Activated naive CD4-positive, alpha-beta T cell treated with anti-CD3 and anti-CD28 coated beads, Interleukin-2, amount 50 U/mL, for 24 hours (primary cell): ENCODE data around the gene ZNF776.
"Not testable (repeated sequence)": the region's sequence is repeated elsewhere in the genome, so short reads cannot be mapped to it uniquely, and the experiment has no call there.

Experiments used
- H3K27ac Mint-ChIP-seq: one replicate; pipeline ENCODE4 v1.8.0; 2021; ENCODE audit warnings: mild to moderate bottlenecking, mixed read lengths
- H3K27me3 Mint-ChIP-seq: one replicate; pipeline ENCODE4 v1.8.0; 2021; ENCODE audit warnings: mixed read lengths
- H3K36me3 Mint-ChIP-seq: one replicate; pipeline ENCODE4 v1.8.0; 2021; ENCODE audit warnings: mixed read lengths
- H3K4me1 Mint-ChIP-seq: one replicate; pipeline ENCODE4 v1.8.0; 2021; ENCODE audit warnings: mixed read lengths
- H3K4me3 Mint-ChIP-seq: one replicate; pipeline ENCODE4 v1.8.0; 2021; ENCODE audit warnings: mild to moderate bottlenecking, mixed read lengths
- H3K9me3 Mint-ChIP-seq: one replicate; pipeline ENCODE4 v1.8.0; 2021; ENCODE audit warnings: mixed read lengths

The ZNF776 gene

DNA sequence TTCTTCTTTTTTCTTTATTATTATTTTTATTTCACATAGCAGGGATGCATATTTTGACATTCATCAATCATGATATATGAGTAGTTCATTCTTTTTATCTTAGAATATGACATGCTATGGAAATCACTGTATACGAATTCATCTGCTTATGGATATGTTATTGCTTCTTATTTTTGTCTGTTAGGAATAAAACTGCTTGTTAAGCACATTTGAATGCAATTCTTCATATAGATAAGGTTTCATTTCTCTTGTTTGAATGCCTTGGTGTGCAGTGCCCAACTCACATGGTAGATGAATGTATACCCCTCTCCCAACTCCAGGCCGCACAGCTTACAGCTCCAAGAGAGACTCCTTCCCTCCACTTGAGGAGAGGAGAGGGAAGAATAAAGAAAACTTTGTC, 11.3 kb downstream of the ZNF776 start:
- Mint-ChIP-seq H3K4me3 (no peak overlapping the region), H3K9me3 (peaks cover 8% of the 10 kb centered on the region), H3K27ac (no peak overlapping the region), H3K4me1 (no peaks in the 10 kb centered on the region), H3K27me3 (no peaks in the 10 kb centered on the region), H3K36me3 (peaks cover 75% of the 10 kb centered on the region)

DNA sequence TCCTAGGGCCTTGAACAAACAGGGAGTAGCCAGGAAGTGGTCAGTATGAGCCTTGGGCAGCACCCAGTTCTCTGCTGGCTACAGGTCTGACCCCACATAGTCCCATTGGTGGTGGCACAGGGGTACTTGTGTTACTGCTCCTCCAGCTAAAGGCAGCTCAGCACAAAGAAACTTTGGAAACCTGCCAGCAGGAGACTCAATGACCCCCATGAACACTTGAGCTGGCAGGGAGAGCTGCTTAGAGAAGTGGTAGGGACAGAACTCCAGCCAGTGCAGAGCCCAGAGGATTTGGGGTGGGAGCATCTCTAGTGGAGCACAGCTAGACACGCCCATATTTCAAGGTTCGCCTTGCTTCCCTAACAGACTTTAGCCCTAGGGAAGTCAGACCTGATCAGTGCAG, 12.5 kb downstream of the ZNF776 start:
- Mint-ChIP-seq H3K27ac (no peak overlapping the region), H3K27me3 (no peaks in the 10 kb centered on the region), H3K4me3 (no peak overlapping the region), H3K9me3 (peaks cover 7% of the 10 kb centered on the region), H3K4me1 (no peaks in the 10 kb centered on the region), H3K36me3 (peaks cover 71% of the 10 kb centered on the region)

DNA sequence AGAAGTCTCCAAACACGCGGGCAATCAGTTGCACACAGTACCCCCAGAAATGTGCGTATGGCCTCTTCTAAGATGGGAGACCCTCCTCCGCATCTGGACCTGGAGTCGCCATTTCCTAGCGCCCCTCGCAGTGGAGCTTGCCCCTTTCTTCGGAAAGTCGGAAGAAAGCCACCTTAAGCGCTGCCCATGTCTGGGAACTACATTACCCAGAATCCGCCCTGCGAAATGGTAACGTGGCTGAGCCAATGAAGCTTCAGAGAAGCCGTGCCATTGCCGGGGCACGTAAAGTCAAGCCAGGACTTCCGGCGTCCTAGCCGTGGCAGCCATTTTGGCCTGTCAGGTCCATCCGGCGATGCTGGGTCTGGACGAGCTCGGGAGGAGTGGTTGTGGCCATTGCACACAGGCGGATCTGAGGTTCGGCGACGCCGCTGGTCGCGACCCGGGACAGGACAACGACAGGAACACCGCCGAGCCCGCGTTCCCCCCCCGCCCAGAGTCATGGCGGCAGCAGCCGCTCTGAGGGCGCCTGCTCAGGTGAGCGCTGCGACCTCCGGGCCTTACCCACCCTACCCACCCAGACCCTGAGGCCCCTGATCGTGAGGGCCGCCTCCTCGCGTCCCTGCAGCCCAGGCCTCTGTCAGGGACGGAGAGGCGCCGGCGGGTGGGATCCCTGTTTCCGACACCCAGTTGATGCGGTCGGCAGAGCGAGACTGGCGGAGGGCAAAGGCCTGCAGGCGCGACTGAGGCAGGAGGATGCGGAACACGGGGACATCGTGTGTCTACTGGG, 22.9 kb downstream of the ZNF776 start, which contains the start of gene ZNF586:
TSS of gene ZNF586 (plus strand) at position 332 of the 787 bp plus-strand sequence. CDS start at position 499, 167 bp downstream.
- peak within 1 kb of the TSS; percentile 91 for H3K27ac Mint-ChIP-seq
- peak within 1 kb of the TSS; percentile 93 for H3K4me3 Mint-ChIP-seq
- H3K27me3 Mint-ChIP-seq: no peaks in the 10 kb centered on the region
- H3K4me1 Mint-ChIP-seq: peaks cover 42% of the 10 kb centered on the region
- H3K9me3 Mint-ChIP-seq: peaks cover 15% of the 10 kb centered on the region
- peaks cover 45% of the 10 kb centered on the region for H3K36me3 Mint-ChIP-seq

DNA sequence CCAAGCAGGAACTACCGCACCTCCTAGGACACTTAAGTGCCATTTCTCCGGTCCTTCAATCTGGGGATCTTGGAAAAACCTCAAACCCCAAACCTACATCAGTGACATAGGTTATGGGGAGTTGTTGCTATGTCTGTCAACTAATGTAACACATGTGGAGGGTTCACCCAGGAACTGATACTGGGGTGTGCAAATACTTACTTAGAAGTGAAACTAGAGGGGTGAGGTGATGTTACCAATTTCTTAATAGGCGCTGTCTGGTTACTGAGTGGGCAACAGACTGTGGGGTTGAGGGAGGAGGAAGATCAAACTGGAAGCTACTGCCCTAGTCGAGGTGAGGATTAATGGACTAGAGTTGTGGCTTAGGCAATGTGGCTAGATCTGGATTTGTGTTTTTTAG, 24.8 kb downstream of the ZNF776 start:
- Mint-ChIP-seq H3K36me3 (peaks cover 51% of the 10 kb centered on the region), H3K9me3 (peaks cover 19% of the 10 kb centered on the region), H3K27me3 (no peaks in the 10 kb centered on the region), H3K27ac (no peak overlapping the region), H3K4me1 (peaks cover 46% of the 10 kb centered on the region), H3K4me3 (peak overlapping the region; percentile 80)

DNA sequence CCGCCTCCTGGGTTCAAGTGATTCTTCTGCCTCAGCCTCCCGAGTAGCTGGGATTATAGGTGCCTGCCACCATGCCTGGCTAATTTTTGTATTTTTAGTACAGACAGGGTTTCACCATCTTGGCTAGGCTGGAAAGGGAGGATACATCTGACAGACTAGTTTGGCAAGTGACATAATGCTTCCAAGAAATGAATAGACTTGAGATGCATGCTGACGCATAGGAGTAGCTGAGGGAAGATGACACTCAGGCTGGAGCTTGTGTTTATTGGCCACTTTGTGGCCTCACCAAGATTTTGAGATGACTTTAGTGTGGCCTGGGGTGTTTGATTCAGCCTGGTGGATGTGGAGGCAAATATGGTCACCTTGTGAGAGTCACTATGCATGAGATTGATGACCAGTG, 26.9 kb downstream of the ZNF776 start:
- Mint-ChIP-seq H3K9me3 (peaks cover 29% of the 10 kb centered on the region), H3K27me3 (no peaks in the 10 kb centered on the region), H3K4me3 (peak overlapping the region; percentile 17), H3K4me1 (peaks cover 42% of the 10 kb centered on the region), H3K36me3 (peaks cover 66% of the 10 kb centered on the region), H3K27ac (no peak overlapping the region)

DNA sequence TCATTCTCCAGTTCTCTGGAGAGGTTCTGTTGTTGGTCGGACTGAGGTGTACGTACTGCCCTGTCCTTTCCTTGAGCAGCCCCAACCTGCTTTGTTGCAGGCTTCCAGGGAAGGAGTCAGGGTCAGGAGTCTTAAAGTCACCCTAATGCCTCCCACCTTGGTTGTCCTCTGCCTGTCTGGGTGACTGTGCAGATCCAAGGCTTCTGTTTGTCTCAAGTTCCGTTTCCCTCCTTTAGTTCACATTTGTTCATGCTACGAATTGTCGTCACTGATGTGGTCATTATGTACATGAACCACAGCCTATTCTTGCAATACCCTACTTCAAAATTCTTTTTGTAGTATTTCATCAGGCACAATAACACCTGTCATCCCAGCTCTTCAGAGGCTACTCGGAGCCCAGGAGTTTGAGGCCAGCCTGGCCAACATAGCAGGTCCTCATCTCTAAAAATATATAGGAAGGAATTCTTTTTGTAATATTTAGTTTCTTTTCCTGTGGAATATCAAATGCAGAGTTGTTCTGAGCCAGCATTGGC, 30.2 kb downstream of the ZNF776 start:
- no peaks in the 10 kb centered on the region for H3K27me3 Mint-ChIP-seq
- peaks cover 22% of the 10 kb centered on the region for H3K4me1 Mint-ChIP-seq
- H3K9me3 Mint-ChIP-seq: peaks cover 37% of the 10 kb centered on the region
- no peak overlapping the region for H3K27ac Mint-ChIP-seq
- H3K36me3 Mint-ChIP-seq: peaks cover 79% of the 10 kb centered on the region
- H3K4me3 Mint-ChIP-seq: no peak overlapping the region

DNA sequence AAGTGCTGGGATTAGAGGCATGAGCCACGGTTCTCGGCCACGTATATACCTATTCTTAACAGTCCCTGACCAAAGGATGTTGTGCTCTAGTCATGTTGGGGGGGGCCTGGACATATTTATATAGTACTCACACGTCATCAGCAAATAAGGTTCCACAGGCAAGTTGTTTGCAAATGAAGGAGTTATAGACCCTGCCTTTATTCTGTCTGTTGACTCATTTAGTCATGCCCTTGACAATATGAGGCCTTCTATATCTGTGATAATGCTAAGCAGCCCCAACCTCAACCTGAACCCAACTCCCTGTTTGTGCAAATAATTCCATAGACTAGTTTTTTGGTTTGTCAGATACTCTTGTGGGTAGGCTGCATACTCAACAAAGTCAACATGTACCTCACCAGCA, 31.7 kb downstream of the ZNF776 start:
- Mint-ChIP-seq H3K36me3 (peaks cover 72% of the 10 kb centered on the region), H3K4me1 (peaks cover 9% of the 10 kb centered on the region), H3K4me3 (no peak overlapping the region), H3K27ac (no peak overlapping the region), H3K27me3 (no peaks in the 10 kb centered on the region), H3K9me3 (peaks cover 31% of the 10 kb centered on the region)

DNA sequence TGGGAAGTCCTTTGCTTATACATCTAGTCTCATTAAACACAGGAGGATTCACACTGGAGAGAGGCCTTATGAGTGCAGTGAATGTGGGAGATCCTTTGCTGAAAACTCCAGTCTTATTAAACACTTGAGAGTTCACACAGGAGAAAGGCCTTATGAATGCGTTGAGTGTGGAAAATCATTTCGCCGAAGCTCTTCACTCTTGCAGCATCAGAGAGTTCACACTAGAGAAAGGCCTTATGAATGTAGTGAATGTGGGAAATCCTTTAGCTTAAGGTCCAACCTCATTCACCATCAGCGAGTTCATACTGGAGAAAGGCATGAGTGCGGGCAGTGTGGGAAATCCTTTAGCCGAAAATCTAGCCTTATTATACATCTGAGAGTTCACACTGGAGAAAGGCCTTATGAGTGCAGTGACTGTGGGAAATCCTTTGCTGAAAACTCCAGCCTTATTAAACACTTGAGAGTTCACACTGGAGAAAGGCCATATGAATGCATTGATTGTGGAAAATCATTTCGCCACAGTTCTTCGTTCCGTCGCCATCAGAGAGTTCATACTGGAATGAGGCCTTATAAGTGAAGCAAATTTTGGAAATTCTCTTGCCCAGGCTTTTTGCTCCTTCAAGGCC, 32.7 kb downstream of the ZNF776 start:
- Mint-ChIP-seq H3K4me1 (peaks cover 4% of the 10 kb centered on the region), H3K36me3 (peaks cover 68% of the 10 kb centered on the region), H3K9me3 (peaks cover 27% of the 10 kb centered on the region), H3K27me3 (no peaks in the 10 kb centered on the region), H3K4me3 (no peak overlapping the region), H3K27ac (no peak overlapping the region)

DNA sequence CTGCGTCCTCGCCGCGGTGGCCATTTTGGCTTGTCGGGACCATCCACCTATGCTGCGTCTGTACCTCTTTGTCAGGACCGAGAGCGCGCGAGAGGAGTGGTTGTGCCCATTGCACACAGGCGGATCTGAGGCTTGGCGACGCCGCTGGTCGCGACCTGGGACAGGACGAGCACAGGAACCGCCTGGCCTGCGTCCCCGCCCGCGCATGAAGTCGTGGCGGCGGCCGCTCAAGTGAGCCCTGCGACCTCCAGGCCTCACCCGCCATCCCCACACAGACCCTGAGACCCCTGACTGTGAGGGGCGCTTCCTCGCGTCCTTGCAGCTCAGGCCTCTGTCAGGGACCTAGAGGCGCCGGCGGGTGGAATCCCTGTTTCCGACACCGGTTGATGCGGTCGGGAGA, 39.7 kb downstream of the ZNF776 start:
- no peak overlapping the region for H3K27ac Mint-ChIP-seq
- peak overlapping the region; percentile 26 for H3K4me3 Mint-ChIP-seq
- peaks cover 40% of the 10 kb centered on the region for H3K36me3 Mint-ChIP-seq

DNA sequence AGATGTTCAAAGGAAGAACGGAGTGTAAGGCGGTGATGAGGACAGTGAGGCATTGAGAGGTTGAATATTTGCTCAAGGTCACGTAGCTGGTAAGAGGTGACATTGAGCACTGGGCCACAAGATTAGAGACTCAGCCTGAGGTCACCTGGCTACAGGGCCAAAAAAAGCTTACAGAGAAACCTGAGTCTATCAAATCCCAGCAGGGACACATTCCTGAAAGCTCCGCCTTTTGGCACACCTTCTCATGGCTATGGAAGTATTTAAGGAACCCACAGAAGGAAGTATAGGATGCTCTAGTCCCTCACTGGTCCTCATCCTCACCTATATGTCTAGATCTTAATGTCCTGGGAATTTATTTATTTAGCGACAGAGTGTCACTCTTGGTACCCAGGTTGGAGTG, 40.3 kb downstream of the ZNF776 start:
- Mint-ChIP-seq H3K27me3 (no peaks in the 10 kb centered on the region), H3K4me3 (no peak overlapping the region), H3K36me3 (peaks cover 41% of the 10 kb centered on the region), H3K9me3 (peaks cover 7% of the 10 kb centered on the region), H3K4me1 (no peaks in the 10 kb centered on the region), H3K27ac (no peak overlapping the region)

More for the DNA sequence above, 39.7 kb downstream of the ZNF776 start:
- Mint-ChIP-seq H3K27me3 (no peaks in the 10 kb centered on the region), H3K9me3 (peaks cover 7% of the 10 kb centered on the region), H3K4me1 (no peaks in the 10 kb centered on the region)

DNA sequence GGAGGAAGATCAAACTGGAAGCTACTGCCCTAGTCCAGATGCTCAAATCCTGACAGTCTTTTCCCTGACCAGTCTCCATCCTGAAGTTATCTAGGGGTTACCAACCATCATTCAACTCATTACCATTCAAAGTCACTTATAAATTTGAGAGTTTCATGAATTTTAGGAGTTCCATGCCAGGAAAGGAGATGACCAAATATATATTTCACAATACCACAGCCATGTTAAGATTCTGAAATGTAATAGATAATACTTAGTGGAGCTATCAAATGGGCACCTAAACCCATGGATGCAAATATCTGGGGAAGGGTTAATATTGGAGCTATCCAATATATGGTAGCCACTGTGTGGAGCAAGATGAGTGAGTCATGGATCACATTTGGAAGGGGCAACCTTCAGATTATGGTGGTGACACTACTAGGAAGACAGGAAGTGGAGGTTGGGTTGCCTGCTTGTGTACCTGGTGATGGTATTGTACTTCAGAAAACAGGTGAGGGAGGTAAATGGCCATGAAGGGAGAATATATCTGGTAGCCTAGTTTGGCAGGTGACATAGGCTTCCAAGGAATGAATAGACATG, 41.6 kb downstream of the ZNF776 start:
- peaks cover 41% of the 10 kb centered on the region for H3K36me3 Mint-ChIP-seq

DNA sequence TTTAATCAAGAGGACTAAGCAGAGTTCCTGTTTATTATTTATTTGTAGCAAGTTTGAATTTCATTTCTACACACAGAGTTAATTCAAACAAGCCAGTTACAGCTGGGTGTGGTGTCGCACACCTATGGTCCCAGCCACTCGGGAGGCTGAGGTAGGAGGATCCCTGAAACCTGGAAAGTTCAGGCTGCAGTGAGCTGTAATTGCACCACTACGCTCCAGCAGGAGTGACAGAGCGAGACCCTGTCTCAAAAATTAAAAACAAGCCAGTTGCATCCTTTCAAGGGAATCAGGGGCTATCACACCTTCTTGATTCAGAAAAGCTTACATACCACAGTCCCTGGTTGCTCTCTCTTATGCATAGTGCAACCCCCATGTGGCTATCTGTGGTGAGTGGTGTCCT, 42.7 kb downstream of the ZNF776 start:
- peaks cover 7% of the 10 kb centered on the region for H3K9me3 Mint-ChIP-seq
- H3K4me1 Mint-ChIP-seq: no peaks in the 10 kb centered on the region
- no peak overlapping the region for H3K27ac Mint-ChIP-seq
- H3K36me3 Mint-ChIP-seq: peaks cover 44% of the 10 kb centered on the region
- no peak overlapping the region for H3K4me3 Mint-ChIP-seq
- H3K27me3 Mint-ChIP-seq: no peaks in the 10 kb centered on the region

More for the DNA sequence above, 41.6 kb downstream of the ZNF776 start:
- peaks cover 7% of the 10 kb centered on the region for H3K9me3 Mint-ChIP-seq
- no peak overlapping the region for H3K4me3 Mint-ChIP-seq
- H3K27me3 Mint-ChIP-seq: no peaks in the 10 kb centered on the region
- no peak overlapping the region for H3K27ac Mint-ChIP-seq
- H3K4me1 Mint-ChIP-seq: no peaks in the 10 kb centered on the region

DNA sequence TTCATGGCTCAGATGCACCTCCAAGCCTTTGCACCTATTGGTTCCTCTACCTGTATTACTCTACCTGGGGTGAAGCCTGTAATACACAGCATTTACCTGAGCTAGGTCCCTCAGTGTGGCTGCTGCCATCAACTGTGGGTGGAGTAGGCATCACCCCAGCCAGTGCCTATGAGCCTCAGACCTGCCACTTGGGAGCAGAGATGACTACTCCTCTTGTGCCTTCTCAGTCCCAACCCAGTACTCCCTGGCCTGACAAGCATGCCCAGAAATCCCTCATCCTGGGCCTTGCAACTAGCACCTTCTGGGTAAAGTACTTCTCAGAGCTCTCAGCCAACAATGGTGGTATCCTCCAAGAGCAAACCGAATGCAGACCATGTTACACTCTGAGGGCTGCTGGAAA, 50.0 kb downstream of the ZNF776 start:
- not testable (repeated sequence) for H3K27me3 Mint-ChIP-seq, H3K27ac Mint-ChIP-seq, H3K9me3 Mint-ChIP-seq, H3K4me1 Mint-ChIP-seq, H3K4me3 Mint-ChIP-seq
- peaks cover 30% of the 10 kb centered on the region for H3K36me3 Mint-ChIP-seq

DNA sequence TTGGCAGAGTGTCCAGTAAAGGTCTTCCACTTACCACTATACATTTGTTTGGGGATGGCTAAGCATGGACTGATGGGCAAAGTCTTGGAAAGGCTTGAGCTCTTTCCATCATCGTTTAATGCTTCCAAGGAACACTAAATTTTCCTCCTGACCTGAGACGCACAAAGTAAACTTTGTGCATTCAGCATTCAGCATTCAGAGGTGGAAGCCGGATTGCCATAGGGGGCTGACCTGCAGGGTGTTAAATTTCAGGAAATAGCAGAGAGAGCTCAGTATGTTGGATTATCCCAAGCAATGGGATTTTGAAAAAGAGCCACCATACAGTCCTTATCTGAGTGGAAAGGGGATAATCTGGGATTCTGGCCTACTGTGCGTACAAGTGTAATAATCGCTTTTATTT, 54.1 kb downstream of the ZNF776 start:
- Mint-ChIP-seq H3K36me3 (peaks cover 14% of the 10 kb centered on the region), H3K9me3 (no peaks in the 10 kb centered on the region), H3K4me1 (peaks cover 38% of the 10 kb centered on the region), H3K27me3 (no peaks in the 10 kb centered on the region), H3K4me3 (no peak overlapping the region), H3K27ac (no peak overlapping the region)

DNA sequence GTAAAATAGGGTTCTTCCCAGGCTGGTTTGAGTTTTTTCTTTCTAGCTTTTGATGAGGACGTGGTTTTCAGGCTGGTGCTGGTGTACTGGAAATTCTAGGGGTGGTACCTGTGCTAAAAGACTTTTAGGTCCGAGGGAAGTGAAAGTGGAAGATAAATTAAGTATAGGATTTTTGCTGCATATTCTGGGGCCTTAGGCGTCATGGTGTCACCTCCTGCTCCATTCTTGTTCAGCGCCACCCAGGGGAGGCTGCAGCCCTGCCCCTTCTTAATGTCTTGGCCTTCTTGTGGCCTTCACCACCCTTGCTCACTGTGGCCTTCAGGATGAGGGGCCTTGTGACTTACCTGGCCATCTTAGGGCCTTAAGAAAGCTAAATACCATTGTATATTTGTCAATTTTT, 55.7 kb downstream of the ZNF776 start:
- H3K4me1 Mint-ChIP-seq: peaks cover 38% of the 10 kb centered on the region
- no peak overlapping the region for H3K4me3 Mint-ChIP-seq

DNA sequence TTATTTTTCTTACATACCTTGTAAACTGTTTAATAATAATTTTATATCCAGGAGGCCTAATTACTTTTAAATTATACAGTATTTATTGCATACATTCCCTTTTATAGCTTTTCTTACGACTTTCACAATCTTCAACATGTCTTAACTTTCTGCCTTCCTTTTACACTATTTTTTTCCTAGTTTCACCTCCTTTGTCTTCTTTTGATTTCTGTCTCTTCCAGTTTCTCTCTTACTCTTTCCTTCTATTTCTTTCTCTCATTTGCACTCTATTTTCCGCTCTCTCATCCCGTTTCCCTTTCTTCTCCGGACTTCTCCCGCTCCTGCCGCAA, 56.6 kb downstream of the ZNF776 start:
- Mint-ChIP-seq H3K4me3 (peak overlapping the region; percentile 87), H3K9me3 (no peaks in the 10 kb centered on the region), H3K4me1 (peaks cover 38% of the 10 kb centered on the region), H3K27me3 (no peaks in the 10 kb centered on the region), H3K36me3 (peaks cover 20% of the 10 kb centered on the region), H3K27ac (no peak overlapping the region)

More for the DNA sequence above, 55.7 kb downstream of the ZNF776 start:
- peaks cover 15% of the 10 kb centered on the region for H3K36me3 Mint-ChIP-seq
- H3K27ac Mint-ChIP-seq: no peak overlapping the region
- no peaks in the 10 kb centered on the region for H3K9me3 Mint-ChIP-seq
- no peaks in the 10 kb centered on the region for H3K27me3 Mint-ChIP-seq
